ENCODE measurements around the gene TOX2. TPM values are rescaled to one million over a fixed set of nuclear protein-coding genes. Genes with fewer than 3 reads are reported as not detected.

Gene TOX2, protein sequence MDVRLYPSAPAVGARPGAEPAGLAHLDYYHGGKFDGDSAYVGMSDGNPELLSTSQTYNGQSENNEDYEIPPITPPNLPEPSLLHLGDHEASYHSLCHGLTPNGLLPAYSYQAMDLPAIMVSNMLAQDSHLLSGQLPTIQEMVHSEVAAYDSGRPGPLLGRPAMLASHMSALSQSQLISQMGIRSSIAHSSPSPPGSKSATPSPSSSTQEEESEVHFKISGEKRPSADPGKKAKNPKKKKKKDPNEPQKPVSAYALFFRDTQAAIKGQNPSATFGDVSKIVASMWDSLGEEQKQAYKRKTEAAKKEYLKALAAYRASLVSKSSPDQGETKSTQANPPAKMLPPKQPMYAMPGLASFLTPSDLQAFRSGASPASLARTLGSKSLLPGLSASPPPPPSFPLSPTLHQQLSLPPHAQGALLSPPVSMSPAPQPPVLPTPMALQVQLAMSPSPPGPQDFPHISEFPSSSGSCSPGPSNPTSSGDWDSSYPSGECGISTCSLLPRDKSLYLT
- total RNA-seq, result 50.7 and 78.0 TPM in 2 replicates

DNA sequence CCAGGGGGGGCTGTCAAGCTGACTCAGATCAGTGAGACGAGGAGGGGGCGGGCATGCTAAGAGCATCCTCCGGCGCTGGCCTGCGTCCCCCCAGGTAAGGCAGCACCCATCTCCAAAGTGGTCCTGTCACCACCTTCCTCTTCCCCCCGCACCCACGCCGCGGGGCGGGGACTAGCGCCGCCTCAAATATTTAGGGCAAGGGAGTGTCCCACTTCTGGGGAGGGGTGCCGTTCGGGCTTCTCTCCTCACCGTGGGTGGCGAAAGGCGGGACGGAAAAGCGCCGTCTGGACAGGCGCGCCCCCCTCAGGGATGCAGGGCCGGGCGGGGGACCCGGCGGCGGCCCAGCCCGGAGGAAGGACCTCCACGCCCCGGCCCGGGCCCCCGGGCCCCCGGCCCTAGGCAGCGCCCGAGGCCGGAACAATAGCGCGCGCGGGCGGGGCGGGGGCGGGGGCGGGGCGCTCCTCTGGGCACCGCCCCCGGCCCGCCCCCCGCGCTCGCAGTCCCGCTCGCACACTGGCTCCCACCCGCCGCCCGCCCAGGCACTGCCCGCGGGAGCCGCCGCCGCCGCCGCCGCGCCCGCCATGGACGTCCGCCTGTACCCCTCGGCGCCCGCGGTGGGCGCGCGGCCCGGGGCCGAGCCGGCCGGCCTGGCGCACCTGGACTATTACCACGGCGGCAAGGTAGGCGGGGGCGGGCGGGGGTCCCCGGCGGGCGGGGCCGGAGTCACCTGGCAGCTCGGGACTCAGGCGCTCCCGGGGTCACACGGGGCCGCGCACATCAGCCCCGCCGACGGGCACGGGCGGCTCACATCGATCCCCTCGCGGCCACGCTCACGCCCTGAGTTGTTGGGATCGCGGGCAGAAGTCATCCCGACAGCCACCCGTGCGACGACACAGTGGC, at the start of gene TOX2:
Gene TOX2 (plus strand): TSS at position 542 of the 900 bp plus-strand sequence. CDS start 40 bp downstream, at position 582.

Other genes starting within 250 kb of the TOX2 start
- gene MYBL2, start 247.7 kb upstream of the TOX2 start, total RNA-seq, result 9.4 and 32.3 TPM in 2 replicates
- not detected in 2 replicates for gene GTSF1L, start 187.8 kb upstream of the TOX2 start, total RNA-seq

Measured in epithelial cell of alveolus of lung (primary cell).